H1 (cell line): ENCODE results near the gene LTC4S. TPM values are rescaled to one million over a fixed set of nuclear protein-coding genes. Genes with fewer than 3 reads are reported as not detected.

Experiments
- CBX8 ChIP-seq: fragments of 300-800, 300-1000 bp; sonication (generic); IDR thresholded peaks from 2 replicates; pipeline ENCODE4 v1.7.1; 2016; ENCODE audit warnings: low read depth, low read length, borderline replicate concordance
- EGR1 ChIP-seq: IDR thresholded peaks from 2 replicates; pipeline ENCODE4 v1.6.1; 2011; ENCODE audit warnings: low read depth, low read length, borderline replicate concordance
- HDAC2 ChIP-seq, 2 experiments: fragments of 300-600 bp in 1 of 2; sonication (generic) in 1 of 2; IDR thresholded peaks; 2 replicates each; pipeline ENCODE4 v1.6.1; 2011 to 2012; ENCODE audit warnings: low read depth in 2 of 2, low read length in 2 of 2, mild to moderate bottlenecking in 2 of 2, moderate library complexity in 2 of 2, borderline replicate concordance in 1 of 2, inconsistent platforms in 1 of 2
- MAFK ChIP-seq: IDR thresholded peaks from 2 replicates; pipeline ENCODE4 v1.6.1; 2012; ENCODE audit warnings: low read depth, mild to moderate bottlenecking, improper control_type of control experiment, low read length
- SRF ChIP-seq: IDR thresholded peaks from 2 replicates; pipeline ENCODE4 v1.6.1; 2011; ENCODE audit warnings: mild to moderate bottlenecking, low read depth, low read length, moderate library complexity
- TBP ChIP-seq: IDR thresholded peaks from 2 replicates; pipeline ENCODE4 v1.6.1; 2011; ENCODE audit warnings: low read depth, low read length, improper control_type of control experiment
- polyA plus RNA-seq, 7 experiments: library from polyadenylated mRNA; depleted of rRNA in 3 of 7; stranded (reverse) in 5 of 7; unstranded in 2 of 7; fragments of >200 nt in 5 of 7; fragments of 200-250 nt in 2 of 7; gene quantifications; 1 replicate in 5 of 7; 2 replicates in 1 of 7; 4 replicates in 1 of 7; pipeline versions ENCODE4 v1.2.1 to v1.2.3, GENCODE V29; 2011 to 2013; ENCODE audit warnings: missing spikeins in 2 of 7, mixed read lengths in 2 of 7
- total RNA-seq: library from RNA; stranded (reverse); fragmentation: NEBNext Ultra II Directional; extraction: Animal tissue kit (Norgen Biotek cat#: 25700); gene quantifications from 2 replicates; pipeline ENCODE4 v1.2.1, GENCODE V29; 2021
- TF ChIP-seq, protein P1 (sequence below): fragments of 300-600 bp; sonication (generic); IDR thresholded peaks from 2 replicates; pipeline ENCODE4 v1.7.1; 2012; ENCODE audit warnings: low read length, moderate library complexity, mild to moderate bottlenecking, inconsistent platforms; ENCODE audit not compliant: insufficient replicate concordance

Gene LTC4S
- total and polyA plus RNA-seq, 2 of the 8 experiments (the other 6 are each of a cell fraction or from before 2014, with no cell fraction given) = 2.2 to 3.7 TPM

DNA sequence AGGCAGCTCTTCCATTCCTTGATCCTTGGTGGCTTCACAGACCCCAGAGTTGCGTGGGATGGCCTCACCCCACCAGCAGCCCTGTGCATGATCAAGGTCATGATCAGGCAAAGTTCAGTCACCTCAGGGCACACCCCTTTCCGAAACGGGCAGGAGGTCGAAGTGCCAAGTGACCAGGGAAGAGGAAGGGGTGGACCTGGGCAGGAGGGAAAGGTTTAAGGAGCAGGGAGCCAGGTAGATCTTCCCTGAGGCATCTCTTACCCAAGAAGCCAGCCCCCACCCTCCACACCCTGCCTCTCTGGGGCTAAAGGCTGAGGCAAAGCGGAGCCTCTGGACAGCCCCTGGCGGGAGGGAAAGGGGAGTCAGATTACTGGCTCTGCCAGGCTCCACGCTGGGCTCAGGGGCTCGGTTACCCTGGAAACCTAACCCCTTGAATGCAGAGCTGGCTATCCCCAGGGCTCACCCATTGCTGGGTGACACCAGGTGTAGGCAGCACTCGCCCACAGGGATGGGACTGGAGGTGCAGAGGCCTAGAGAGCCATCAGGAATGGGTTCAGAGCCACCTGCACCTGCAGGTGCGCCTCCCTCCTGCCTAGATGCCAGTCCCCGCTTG lies 9.3 kb downstream of the LTC4S start (continued):
- TF ChIP-seq, protein P1, sequence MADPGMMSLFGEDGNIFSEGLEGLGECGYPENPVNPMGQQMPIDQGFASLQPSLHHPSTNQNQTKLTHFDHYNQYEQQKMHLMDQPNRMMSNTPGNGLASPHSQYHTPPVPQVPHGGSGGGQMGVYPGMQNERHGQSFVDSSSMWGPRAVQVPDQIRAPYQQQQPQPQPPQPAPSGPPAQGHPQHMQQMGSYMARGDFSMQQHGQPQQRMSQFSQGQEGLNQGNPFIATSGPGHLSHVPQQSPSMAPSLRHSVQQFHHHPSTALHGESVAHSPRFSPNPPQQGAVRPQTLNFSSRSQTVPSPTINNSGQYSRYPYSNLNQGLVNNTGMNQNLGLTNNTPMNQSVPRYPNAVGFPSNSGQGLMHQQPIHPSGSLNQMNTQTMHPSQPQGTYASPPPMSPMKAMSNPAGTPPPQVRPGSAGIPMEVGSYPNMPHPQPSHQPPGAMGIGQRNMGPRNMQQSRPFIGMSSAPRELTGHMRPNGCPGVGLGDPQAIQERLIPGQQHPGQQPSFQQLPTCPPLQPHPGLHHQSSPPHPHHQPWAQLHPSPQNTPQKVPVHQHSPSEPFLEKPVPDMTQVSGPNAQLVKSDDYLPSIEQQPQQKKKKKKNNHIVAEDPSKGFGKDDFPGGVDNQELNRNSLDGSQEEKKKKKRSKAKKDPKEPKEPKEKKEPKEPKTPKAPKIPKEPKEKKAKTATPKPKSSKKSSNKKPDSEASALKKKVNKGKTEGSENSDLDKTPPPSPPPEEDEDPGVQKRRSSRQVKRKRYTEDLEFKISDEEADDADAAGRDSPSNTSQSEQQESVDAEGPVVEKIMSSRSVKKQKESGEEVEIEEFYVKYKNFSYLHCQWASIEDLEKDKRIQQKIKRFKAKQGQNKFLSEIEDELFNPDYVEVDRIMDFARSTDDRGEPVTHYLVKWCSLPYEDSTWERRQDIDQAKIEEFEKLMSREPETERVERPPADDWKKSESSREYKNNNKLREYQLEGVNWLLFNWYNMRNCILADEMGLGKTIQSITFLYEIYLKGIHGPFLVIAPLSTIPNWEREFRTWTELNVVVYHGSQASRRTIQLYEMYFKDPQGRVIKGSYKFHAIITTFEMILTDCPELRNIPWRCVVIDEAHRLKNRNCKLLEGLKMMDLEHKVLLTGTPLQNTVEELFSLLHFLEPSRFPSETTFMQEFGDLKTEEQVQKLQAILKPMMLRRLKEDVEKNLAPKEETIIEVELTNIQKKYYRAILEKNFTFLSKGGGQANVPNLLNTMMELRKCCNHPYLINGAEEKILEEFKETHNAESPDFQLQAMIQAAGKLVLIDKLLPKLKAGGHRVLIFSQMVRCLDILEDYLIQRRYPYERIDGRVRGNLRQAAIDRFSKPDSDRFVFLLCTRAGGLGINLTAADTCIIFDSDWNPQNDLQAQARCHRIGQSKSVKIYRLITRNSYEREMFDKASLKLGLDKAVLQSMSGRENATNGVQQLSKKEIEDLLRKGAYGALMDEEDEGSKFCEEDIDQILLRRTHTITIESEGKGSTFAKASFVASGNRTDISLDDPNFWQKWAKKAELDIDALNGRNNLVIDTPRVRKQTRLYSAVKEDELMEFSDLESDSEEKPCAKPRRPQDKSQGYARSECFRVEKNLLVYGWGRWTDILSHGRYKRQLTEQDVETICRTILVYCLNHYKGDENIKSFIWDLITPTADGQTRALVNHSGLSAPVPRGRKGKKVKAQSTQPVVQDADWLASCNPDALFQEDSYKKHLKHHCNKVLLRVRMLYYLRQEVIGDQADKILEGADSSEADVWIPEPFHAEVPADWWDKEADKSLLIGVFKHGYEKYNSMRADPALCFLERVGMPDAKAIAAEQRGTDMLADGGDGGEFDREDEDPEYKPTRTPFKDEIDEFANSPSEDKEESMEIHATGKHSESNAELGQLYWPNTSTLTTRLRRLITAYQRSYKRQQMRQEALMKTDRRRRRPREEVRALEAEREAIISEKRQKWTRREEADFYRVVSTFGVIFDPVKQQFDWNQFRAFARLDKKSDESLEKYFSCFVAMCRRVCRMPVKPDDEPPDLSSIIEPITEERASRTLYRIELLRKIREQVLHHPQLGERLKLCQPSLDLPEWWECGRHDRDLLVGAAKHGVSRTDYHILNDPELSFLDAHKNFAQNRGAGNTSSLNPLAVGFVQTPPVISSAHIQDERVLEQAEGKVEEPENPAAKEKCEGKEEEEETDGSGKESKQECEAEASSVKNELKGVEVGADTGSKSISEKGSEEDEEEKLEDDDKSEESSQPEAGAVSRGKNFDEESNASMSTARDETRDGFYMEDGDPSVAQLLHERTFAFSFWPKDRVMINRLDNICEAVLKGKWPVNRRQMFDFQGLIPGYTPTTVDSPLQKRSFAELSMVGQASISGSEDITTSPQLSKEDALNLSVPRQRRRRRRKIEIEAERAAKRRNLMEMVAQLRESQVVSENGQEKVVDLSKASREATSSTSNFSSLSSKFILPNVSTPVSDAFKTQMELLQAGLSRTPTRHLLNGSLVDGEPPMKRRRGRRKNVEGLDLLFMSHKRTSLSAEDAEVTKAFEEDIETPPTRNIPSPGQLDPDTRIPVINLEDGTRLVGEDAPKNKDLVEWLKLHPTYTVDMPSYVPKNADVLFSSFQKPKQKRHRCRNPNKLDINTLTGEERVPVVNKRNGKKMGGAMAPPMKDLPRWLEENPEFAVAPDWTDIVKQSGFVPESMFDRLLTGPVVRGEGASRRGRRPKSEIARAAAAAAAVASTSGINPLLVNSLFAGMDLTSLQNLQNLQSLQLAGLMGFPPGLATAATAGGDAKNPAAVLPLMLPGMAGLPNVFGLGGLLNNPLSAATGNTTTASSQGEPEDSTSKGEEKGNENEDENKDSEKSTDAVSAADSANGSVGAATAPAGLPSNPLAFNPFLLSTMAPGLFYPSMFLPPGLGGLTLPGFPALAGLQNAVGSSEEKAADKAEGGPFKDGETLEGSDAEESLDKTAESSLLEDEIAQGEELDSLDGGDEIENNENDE = no peak
- TF ChIP-seq SRF (no peak), TBP (no peak), MAFK (no peak), EGR1 (no peak), HDAC2 (IDR thresholded peaks at IDR 0.05; ENCODE audit: borderline replicate concordance in 1 of 2, low read depth in 2 of 2, low read length in 2 of 2) (no peak), CBX8 (no peak)
- TF ChIP-seq, all 59 proteins: peak for 0
